Prostate gland (tissue), 2 donors: ENCODE results near the gene MRPL14. TPM values are rescaled to one million over a fixed set of nuclear protein-coding genes. Genes with fewer than 3 reads are reported as not detected.
A peak's percentile ranks its signal among the peaks of the same experiment; 100 is the strongest.

Experiments
- DNase-seq: peaks from one replicate; pipeline ENCODE4 v3.0.0-alpha.2; 2019; ENCODE audit warnings: low spot score
- H3K27ac ChIP-seq, 2 donors: fragments of 200-600 bp; sonication (generic); 2 replicates each; pipeline ENCODE4 v1.5.1; 2017 to 2019
- H3K27me3 ChIP-seq: fragments of 200-600 bp; sonication (generic); replicated peaks from 2 replicates; pipeline ENCODE4 v1.5.1; 2019; ENCODE audit not compliant: insufficient read depth
- H3K36me3 ChIP-seq, 2 donors: fragments of 200-600 bp; sonication (generic); 1 replicate in 1 of 2; 2 replicates in 1 of 2; pipeline versions ENCODE4 v1.5.1 to v1.8.1; 2017 to 2019
- H3K4me1 ChIP-seq: fragments of 200-600 bp; sonication (generic); replicated peaks from 2 replicates; pipeline ENCODE4 v1.5.1; 2019
- H3K4me3 ChIP-seq, 2 donors: fragments of 200-600 bp; sonication (generic); 2 replicates each; pipeline ENCODE4 v1.5.1; 2017 to 2019
- H3K9me3 ChIP-seq: fragments of 200-600 bp; sonication (generic); 2 replicates; pipeline ENCODE4 v1.5.1; 2017
- POLR2A ChIP-seq: fragments of 450-650 bp; IDR thresholded peaks from one replicate; pipeline ENCODE4 v1.6.1; 2016; ENCODE audit warnings: antibody characterized with exemption, mild to moderate bottlenecking
- POLR2AphosphoS5 ChIP-seq: sonication (generic); formaldehyde crosslinking; IDR thresholded peaks from one replicate; pipeline ENCODE4 v1.6.1; 2017; ENCODE audit warnings: antibody characterized with exemption
- WGBS: methylation state at CpG from one replicate; pipeline ENCODE4 v1.1.5; 2018; 5-methylcytosine and 5-hydroxymethylcytosine counted together
- intact Hi-C: fragments of 100-400 bp; cut with DNase I; formaldehyde crosslinking; loops from one replicate; pipeline ENCODE4 v1.14.2; 2022
- total RNA-seq, 2 donors: library from RNA; depleted of rRNA; stranded (reverse); fragments of >200 nt; gene quantifications; one replicate each; pipeline ENCODE4 v1.1.0, GENCODE V29; 2016
- TF ChIP-seq, protein P1 (sequence below), 4 experiments: fragments of 200-600 bp in 2 of 4; fragments of 450-650 bp in 2 of 4; sonication (generic) in 2 of 4; IDR thresholded peaks; 1 replicate in 3 of 4; 2 replicates in 1 of 4; pipeline ENCODE4 v1.5.1; 2016 to 2019; ENCODE audit warnings: antibody characterized with exemption in 4 of 4, mild to moderate bottlenecking in 2 of 4, moderate library complexity in 2 of 4

MRPL14 gene
- 10 to 100 TPM; 35.7 to 48.1 TPM for total RNA-seq

DNA sequence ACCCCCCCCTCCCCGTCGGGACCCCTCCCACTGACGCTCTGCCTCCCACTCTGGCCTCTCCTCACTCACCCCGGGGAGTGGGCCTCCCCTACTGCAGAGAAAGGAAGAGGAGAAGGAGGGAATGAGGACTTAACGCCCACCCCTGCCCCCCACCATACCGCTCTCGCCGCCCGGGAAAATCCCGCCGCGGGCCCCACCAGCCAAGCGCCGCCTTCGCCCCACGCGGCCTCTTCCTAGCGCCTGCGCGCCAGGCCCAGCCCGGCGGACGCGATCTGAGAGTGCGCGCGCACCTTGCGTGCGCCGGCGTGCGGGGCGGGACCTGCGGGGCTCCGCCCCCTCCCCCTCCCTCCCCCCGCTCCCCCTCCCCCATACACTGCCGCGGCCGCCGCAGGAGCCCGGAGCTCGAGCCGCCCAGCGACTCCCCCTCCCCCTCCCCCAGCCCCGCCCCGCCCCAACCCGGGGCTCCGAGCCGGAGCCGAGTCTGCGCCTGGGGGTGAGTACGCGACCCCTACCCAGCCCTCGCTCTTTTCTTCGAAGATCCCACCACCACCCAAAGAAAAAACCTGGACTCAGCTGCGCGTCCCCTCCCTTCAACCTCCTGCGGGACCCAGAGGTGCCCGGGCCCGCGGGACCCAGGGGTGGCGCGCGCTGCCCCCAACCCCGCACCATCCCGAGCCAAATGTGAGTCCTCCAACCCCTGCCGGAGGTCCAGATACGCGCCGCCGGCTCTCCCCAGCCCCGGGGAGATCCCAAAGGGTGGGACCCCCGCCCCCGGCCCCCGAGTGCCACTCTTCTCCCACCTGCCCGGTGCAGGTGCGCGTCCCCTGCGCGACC, at the start of gene MRPL14, which contains the start of gene TMEM63B:
Gene MRPL14, minus strand, starts transcription at position 267 of the 834 bp plus-strand sequence. CDS start 10,841 bp downstream, outside the sequence.
Gene TMEM63B, plus strand, starts transcription at position 369 of the 834 bp plus-strand sequence. CDS start 7,031 bp downstream, outside the sequence.
- peak; percentile 74 for TF ChIP-seq POLR2A
- TF ChIP-seq, protein P1, sequence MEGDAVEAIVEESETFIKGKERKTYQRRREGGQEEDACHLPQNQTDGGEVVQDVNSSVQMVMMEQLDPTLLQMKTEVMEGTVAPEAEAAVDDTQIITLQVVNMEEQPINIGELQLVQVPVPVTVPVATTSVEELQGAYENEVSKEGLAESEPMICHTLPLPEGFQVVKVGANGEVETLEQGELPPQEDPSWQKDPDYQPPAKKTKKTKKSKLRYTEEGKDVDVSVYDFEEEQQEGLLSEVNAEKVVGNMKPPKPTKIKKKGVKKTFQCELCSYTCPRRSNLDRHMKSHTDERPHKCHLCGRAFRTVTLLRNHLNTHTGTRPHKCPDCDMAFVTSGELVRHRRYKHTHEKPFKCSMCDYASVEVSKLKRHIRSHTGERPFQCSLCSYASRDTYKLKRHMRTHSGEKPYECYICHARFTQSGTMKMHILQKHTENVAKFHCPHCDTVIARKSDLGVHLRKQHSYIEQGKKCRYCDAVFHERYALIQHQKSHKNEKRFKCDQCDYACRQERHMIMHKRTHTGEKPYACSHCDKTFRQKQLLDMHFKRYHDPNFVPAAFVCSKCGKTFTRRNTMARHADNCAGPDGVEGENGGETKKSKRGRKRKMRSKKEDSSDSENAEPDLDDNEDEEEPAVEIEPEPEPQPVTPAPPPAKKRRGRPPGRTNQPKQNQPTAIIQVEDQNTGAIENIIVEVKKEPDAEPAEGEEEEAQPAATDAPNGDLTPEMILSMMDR (IDR thresholded peaks at IDR 0.05), result no peak
- peak; percentile 73 for TF ChIP-seq POLR2AphosphoS5
- 1% methylated on average over 44 of the region's 80 CpGs for WGBS
- H3K9me3 ChIP-seq, result no peaks in the 10 kb centered on the region
- no peaks in the 10 kb centered on the region for H3K36me3 ChIP-seq
- H3K4me3 ChIP-seq, result peak within 1 kb of the TSS; percentile 96 to 100
- intact Hi-C loops, result no loop called here
- peak within 1 kb of the TSS; percentile 88 to 89 for H3K27ac ChIP-seq
- peak; percentile 85 for DNase-seq
- peaks cover 25% of the 10 kb centered on the region for H3K4me1 ChIP-seq
- H3K27me3 ChIP-seq, result no peaks in the 10 kb centered on the region

DNA sequence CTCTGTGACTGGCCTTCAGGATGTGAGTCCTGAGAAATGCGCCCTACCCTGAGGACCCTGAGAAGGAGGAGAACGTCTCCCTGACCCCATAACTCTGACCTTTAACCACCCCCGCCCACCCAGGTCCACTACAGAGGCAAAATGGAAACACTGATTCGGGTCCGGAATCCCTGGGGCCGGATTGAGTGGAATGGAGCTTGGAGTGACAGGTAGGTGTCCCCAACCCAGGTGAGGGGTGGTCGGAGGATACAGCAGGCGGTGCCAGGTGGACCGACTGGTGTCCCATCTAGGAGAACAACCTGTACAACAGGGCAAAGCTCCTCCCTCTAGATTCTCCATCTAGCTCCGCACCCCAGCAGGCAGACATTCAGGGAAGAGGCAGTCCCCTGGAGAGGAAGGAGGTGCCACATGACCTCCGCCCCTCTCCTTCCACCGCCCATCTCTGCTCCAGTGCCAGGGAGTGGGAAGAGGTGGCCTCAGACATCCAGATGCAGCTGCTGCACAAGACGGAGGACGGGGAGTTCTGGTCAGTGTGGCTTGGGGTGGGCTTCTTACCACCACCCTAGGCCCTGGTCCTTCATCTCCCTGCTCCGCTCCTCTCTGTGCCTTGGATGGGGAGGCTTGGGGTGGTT, 49.0 kb upstream of the MRPL14 start:
- TF ChIP-seq, protein P1 (IDR thresholded peaks at IDR 0.05), result no peak
- TF ChIP-seq POLR2AphosphoS5 (no peak), POLR2A (no peak)
- Histone ChIP-seq H3K4me1 (no peaks in the 10 kb centered on the region), H3K9me3 (no peaks in the 10 kb centered on the region), H3K27ac (no peak overlapping the region), H3K4me3 (no peak overlapping the region), H3K27me3 (no peaks in the 10 kb centered on the region), H3K36me3 (no peaks in the 10 kb centered on the region)
- intact Hi-C loops, result loop anchor here (10.0 kb wide), 1 partner anchor 159 kb away; no protein-coding TSS in a partner anchor
- 77% methylated on average over 15 of the region's 15 CpGs for WGBS
- DNase-seq, result no peak

DNA sequence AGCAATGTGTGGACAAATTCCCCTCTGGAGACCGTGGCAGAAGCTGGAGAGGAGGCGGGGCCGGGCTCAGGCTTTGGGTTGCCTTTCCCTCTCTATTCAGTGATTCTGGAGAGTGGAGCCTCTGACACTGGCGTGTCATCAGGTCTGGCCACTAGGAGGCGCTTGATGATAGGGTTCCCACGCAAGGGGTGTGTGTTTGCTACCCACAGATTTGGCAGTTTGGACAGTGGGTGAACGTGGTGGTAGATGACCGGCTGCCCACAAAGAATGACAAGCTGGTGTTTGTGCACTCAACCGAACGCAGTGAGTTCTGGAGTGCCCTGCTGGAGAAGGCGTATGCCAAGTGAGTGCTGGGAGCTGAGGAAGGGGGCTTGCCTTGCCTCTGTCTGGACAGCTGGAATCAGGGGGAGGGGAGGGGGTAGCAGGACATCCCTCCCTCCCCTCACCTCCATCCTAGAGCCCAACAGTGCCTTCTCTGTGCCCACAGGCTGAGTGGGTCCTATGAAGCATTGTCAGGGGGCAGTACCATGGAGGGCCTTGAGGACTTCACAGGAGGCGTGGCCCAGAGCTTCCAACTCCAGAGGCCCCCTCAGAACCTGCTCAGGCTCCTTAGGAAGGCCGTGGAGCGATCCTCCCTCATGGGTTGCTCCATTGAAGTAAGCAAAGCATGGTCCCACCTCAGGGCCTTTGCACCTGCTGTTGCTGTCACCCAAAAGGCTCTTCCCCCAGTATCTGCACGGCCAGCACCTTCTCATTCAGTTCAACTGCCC, 45.7 kb upstream of the MRPL14 start:
- Histone ChIP-seq H3K27me3 (no peaks in the 10 kb centered on the region), H3K4me1 (no peaks in the 10 kb centered on the region), H3K36me3 (no peaks in the 10 kb centered on the region), H3K4me3 (no peak overlapping the region), H3K27ac (no peak overlapping the region), H3K9me3 (no peaks in the 10 kb centered on the region)
- DNase-seq, result peak; percentile 81
- TF ChIP-seq, protein P1 (IDR thresholded peaks at IDR 0.05), result peak; percentile 76 to 94 (median 92)
- TF ChIP-seq POLR2A (no peak), POLR2AphosphoS5 (peak; percentile 72)
- 26% methylated on average over 15 of the region's 15 CpGs for WGBS
- intact Hi-C loops, result loop anchor here (1.0 to 10.0 kb wide), 2 partner anchors 61 to 162 kb away; no protein-coding TSS in a partner anchor

DNA sequence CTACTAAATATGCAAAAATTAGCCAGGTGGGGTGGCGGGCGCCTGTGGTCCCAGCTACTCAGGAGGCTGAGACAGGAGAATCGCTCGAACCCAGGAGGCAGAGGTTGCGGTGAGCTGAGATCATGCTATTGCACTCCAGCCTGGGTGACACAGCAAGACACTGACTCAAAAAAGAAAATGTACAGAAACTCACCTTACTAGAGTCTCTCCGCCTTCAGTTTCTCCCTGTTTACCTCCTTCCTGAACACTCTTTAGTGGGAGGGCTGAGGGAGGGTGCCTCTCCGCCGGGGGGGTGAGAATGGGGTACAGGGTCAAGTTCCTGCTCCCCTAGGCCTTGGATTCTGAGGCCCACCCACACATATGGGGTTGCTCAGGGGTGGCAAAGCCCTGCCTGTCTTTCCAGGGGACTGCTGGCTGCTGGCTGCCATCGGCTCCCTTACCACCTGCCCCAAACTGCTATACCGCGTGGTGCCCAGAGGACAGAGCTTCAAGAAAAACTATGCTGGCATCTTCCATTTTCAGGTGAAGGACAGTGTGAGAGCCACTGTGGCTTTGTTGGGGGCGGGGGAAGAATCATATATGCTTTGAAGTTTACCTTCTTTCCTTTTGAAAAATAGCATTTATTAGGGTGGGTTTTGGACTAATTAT, 44.8 kb upstream of the MRPL14 start:
- Histone ChIP-seq H3K4me1 (no peaks in the 10 kb centered on the region), H3K4me3 (no peak overlapping the region), H3K27ac (no peak overlapping the region), H3K27me3 (no peaks in the 10 kb centered on the region), H3K36me3 (no peaks in the 10 kb centered on the region), H3K9me3 (no peaks in the 10 kb centered on the region)
- no peak for DNase-seq
- intact Hi-C loops, result loop anchor here (10.0 kb wide), 1 partner anchor 163 kb away; no protein-coding TSS in a partner anchor
- WGBS, result 78% methylated on average over 12 of the region's 12 CpGs
- TF ChIP-seq, protein P1 (IDR thresholded peaks at IDR 0.05), result no peak
- TF ChIP-seq POLR2AphosphoS5, result no peak
- no peak for TF ChIP-seq POLR2A
